IMR-90 (cell line): ENCODE results near the gene RASSF3. TPM values are rescaled to one million over a fixed set of nuclear protein-coding genes. Genes with fewer than 3 reads are reported as not detected.

Experiments
- ATAC-seq: fragments of 200-7000 bp; cut with Tn5 transposase; 2 replicates; pipeline ENCODE4 v1.9.1; 2020; ENCODE audit warnings: low read depth, mild to moderate bottlenecking, moderate library complexity
- BruUV-seq: library from RNA; stranded (reverse); fragments of 400-500 nt; replicated peaks from 2 replicates; lab custom pipeline; 2021; lab: Mats Ljungman, UMichigan
- CTCF ChIA-PET: fragments of 300-600 bp; formaldehyde crosslinking; extraction: SDS; loops from one replicate; lab custom pipeline; 2021; ENCODE audit warnings: antibody characterized with exemption; lab: Yijun Ruan, JAX
- POLR2A ChIA-PET: fragments of 300-600 bp; sonication (Branson Sonifier 250); formaldehyde crosslinking; loops from one replicate; lab custom pipeline; 2022; ENCODE audit warnings: antibody characterized with exemption; ENCODE audit not compliant: unreplicated experiment; lab: Charles Lee
- DNase-seq: peaks from one replicate; pipeline ENCODE4 v3.0.0; 2013
- H2AFZ ChIP-seq: replicated peaks from 2 replicates; pipeline ENCODE3; 2013; ENCODE audit warnings: low read length, mild to moderate bottlenecking; ENCODE audit not compliant: poor library complexity
- H2AK5ac ChIP-seq: 2 replicates; pipeline ENCODE4 v1.6.1; 2013; ENCODE audit warnings: low read depth, low read length, inconsistent platforms
- H2AK9ac ChIP-seq: replicated peaks from 2 replicates; pipeline ENCODE3; 2013; ENCODE audit warnings: mild to moderate bottlenecking, low read depth, low read length, moderate library complexity; ENCODE audit not compliant: poor library complexity
- H2BK120ac ChIP-seq: 2 replicates; pipeline ENCODE4 v1.6.1; 2013; ENCODE audit warnings: low read depth, low read length, inconsistent platforms
- H2BK15ac ChIP-seq: 3 replicates; pipeline ENCODE4 v1.6.1; 2013; ENCODE audit warnings: low read depth, low read length, inconsistent platforms
- H2BK20ac ChIP-seq: 2 replicates; pipeline ENCODE4 v1.6.1; 2013; ENCODE audit warnings: low read depth, mild to moderate bottlenecking, inconsistent platforms, low read length, moderate library complexity
- H2BK5ac ChIP-seq: 2 replicates; pipeline ENCODE4 v1.6.1; 2013; ENCODE audit warnings: mild to moderate bottlenecking, low read depth, low read length, inconsistent platforms; ENCODE audit not compliant: poor library complexity, severe bottlenecking
- H3K14ac ChIP-seq: replicated peaks from 2 replicates; pipeline ENCODE4 v1.6.1; 2013; ENCODE audit warnings: low read depth, low read length, inconsistent platforms
- H3K18ac ChIP-seq: 2 replicates; pipeline ENCODE4 v1.6.1; 2013; ENCODE audit warnings: low read depth, low read length, control low read depth
- H3K23ac ChIP-seq: 2 replicates; pipeline ENCODE4 v1.6.1; 2013; ENCODE audit warnings: low read depth, low read length, inconsistent platforms
- H3K27ac ChIP-seq: 2 replicates; pipeline ENCODE4 v1.5.1; 2013; ENCODE audit warnings: mild to moderate bottlenecking, control low read depth, low read length; ENCODE audit not compliant: insufficient read depth
- H3K27me3 ChIP-seq: 2 replicates; pipeline ENCODE4 v1.6.1; 2013; ENCODE audit warnings: low read length; ENCODE audit not compliant: control insufficient read depth, insufficient read depth
- H3K36me3 ChIP-seq: 2 replicates; pipeline ENCODE4 v1.6.1; 2013; ENCODE audit warnings: low read length, mixed read lengths; ENCODE audit not compliant: control insufficient read depth, insufficient read depth
- H3K4ac ChIP-seq: 2 replicates; pipeline ENCODE4 v1.6.1; 2013; ENCODE audit warnings: low read depth, low read length, inconsistent platforms
- H3K4me1 ChIP-seq: 2 replicates; pipeline ENCODE4 v1.6.1; 2013; ENCODE audit warnings: low read length, mixed read lengths; ENCODE audit not compliant: control insufficient read depth, insufficient read depth
- H3K4me2 ChIP-seq: 2 replicates; pipeline ENCODE4 v1.6.1; 2013; ENCODE audit warnings: low read depth, mild to moderate bottlenecking, control low read depth, low read length, moderate library complexity
- H3K4me3 ChIP-seq: 2 replicates; pipeline ENCODE4 v1.5.1; 2013; ENCODE audit warnings: low read depth, mild to moderate bottlenecking, control low read depth, low read length, moderate library complexity; ENCODE audit not compliant: insufficient read depth
- H3K56ac ChIP-seq: 2 replicates; pipeline ENCODE4 v1.6.1; 2013; ENCODE audit warnings: low read length, inconsistent platforms; ENCODE audit not compliant: insufficient read depth; ENCODE audit errors: extremely low read depth
- H3K79me1 ChIP-seq, 2 experiments: 2 replicates each; pipeline ENCODE4 v1.6.1; 2013; ENCODE audit warnings: low read length in 2 of 2, inconsistent platforms in 1 of 2, low read depth in 1 of 2
- H3K9ac ChIP-seq: 2 replicates; pipeline ENCODE4 v1.6.1; 2013; ENCODE audit warnings: low read depth, low read length, control low read depth
- H3K9me1 ChIP-seq: 2 replicates; pipeline ENCODE4 v1.6.1; 2013; ENCODE audit warnings: low read length, inconsistent platforms; ENCODE audit not compliant: insufficient read depth
- H3K9me3 ChIP-seq: 2 replicates; pipeline ENCODE4 v1.6.1; 2013; ENCODE audit warnings: low read length; ENCODE audit not compliant: control insufficient read depth, insufficient read depth
- H4K20me1 ChIP-seq: 2 replicates; pipeline ENCODE4 v1.6.1; 2013; ENCODE audit warnings: low read length, inconsistent platforms; ENCODE audit not compliant: insufficient read depth
- H4K5ac ChIP-seq: 2 replicates; pipeline ENCODE4 v1.6.1; 2013; ENCODE audit warnings: mild to moderate bottlenecking, low read depth, low read length, control low read depth
- H4K8ac ChIP-seq, 2 experiments: 2 replicates each; pipeline ENCODE4 v1.6.1; 2013; ENCODE audit warnings: low read depth in 2 of 2, low read length in 2 of 2, control low read depth in 1 of 2, inconsistent platforms in 1 of 2
- H4K91ac ChIP-seq: 2 replicates; pipeline ENCODE4 v1.6.1; 2013; ENCODE audit warnings: low read depth, low read length, inconsistent platforms; ENCODE audit not compliant: insufficient read depth
- BHLHE40 ChIP-seq: fragments of 150-350 bp; IDR thresholded peaks from 2 replicates; pipeline ENCODE4 v1.6.1; 2016; ENCODE audit warnings: mild to moderate bottlenecking, low read depth, low read length
- CEBPB ChIP-seq: IDR thresholded peaks from 2 replicates; pipeline ENCODE4 v1.6.1; 2012; ENCODE audit warnings: low read depth, low read length, improper control_type of control experiment
- CHD1 ChIP-seq: IDR thresholded peaks from 2 replicates; pipeline ENCODE4 v1.6.1; 2012; ENCODE audit warnings: low read depth, low read length, improper control_type of control experiment
- FOS ChIP-seq: fragments of 150-350 bp; IDR thresholded peaks from 2 replicates; pipeline ENCODE4 v1.6.1; 2016; ENCODE audit warnings: low read depth, low read length
- MAFK ChIP-seq: IDR thresholded peaks from 2 replicates; pipeline ENCODE4 v1.6.1; 2012; ENCODE audit warnings: low read depth, low read length, improper control_type of control experiment
- MAZ ChIP-seq: IDR thresholded peaks from 2 replicates; pipeline ENCODE4 v1.6.1; 2012; ENCODE audit warnings: low read depth, mild to moderate bottlenecking, low read length, improper control_type of control experiment, moderate library complexity, borderline replicate concordance
- MXI1 ChIP-seq: IDR thresholded peaks from 2 replicates; pipeline ENCODE4 v1.6.1; 2012; ENCODE audit warnings: low read depth, mild to moderate bottlenecking, low read length, moderate library complexity, borderline replicate concordance
- NFE2L2 ChIP-seq: fragments of 150-350 bp; IDR thresholded peaks from 2 replicates; pipeline ENCODE4 v1.6.1; 2016; ENCODE audit warnings: low read depth, mild to moderate bottlenecking, low read length
- POLR2A ChIP-seq: IDR thresholded peaks from 2 replicates; pipeline ENCODE4 v1.6.1; 2012; ENCODE audit warnings: mild to moderate bottlenecking, low read depth, low read length
- RAD21 ChIP-seq: IDR thresholded peaks from 2 replicates; pipeline ENCODE4 v1.6.1; 2012; ENCODE audit warnings: low read length, improper control_type of control experiment
- RCOR1 ChIP-seq: IDR thresholded peaks from 2 replicates; pipeline ENCODE4 v1.6.1; 2012; ENCODE audit warnings: mild to moderate bottlenecking, low read length, improper control_type of control experiment; ENCODE audit not compliant: insufficient replicate concordance
- RFX5 ChIP-seq: IDR thresholded peaks from 2 replicates; pipeline ENCODE4 v1.8.0; 2012; ENCODE audit warnings: low read depth, mild to moderate bottlenecking, low read length, moderate library complexity
- SMC3 ChIP-seq: fragments of 150-350 bp; IDR thresholded peaks from 2 replicates; pipeline ENCODE4 v1.6.1; 2016; ENCODE audit warnings: low read depth, mild to moderate bottlenecking, antibody characterized with exemption, low read length, moderate library complexity
- WGBS, 2 experiments: methylation state at CpG; one replicate each; pipeline versions ENCODE4 v1.1.5 to v1.1.7; 2013; ENCODE audit warnings: missing lambda C conversion rate in 2 of 2; ENCODE audit not compliant: insufficient read length in 1 of 2; ENCODE audit errors: extremely low coverage in 2 of 2; 5-methylcytosine and 5-hydroxymethylcytosine counted together
- dilution Hi-C: fragments of 300-500 bp; cut with HindIII; formaldehyde crosslinking; loops from one replicate; pipeline ENCODE4 v1.14.3; 2018; ENCODE audit warnings: low sequenced_read_pairs; ENCODE audit not compliant: unreplicated experiment
- in situ Hi-C: fragments of 300-500 bp; cut with MboI; formaldehyde crosslinking; loops from 3 replicates; pipeline ENCODE4 v1.14.3; 2019; ENCODE audit warnings: low sequenced_read_pairs, inconsistent platforms, mixed read lengths
- intact Hi-C: fragments of 100-400 bp; cut with micrococcal nuclease; formaldehyde crosslinking; loops from 2 replicates; pipeline ENCODE4 v1.10.0; 2022
- polyA plus RNA-seq, 3 experiments: library from polyadenylated mRNA; depleted of rRNA; stranded (reverse); fragments of >200 nt; gene quantifications; 2 replicates each; pipeline ENCODE4 v1.2.3, GENCODE V29; 2012; ENCODE audit warnings: low replicate concordance in 1 of 3
- total RNA-seq: library from RNA; depleted of rRNA; stranded (reverse); fragments of >200 nt; gene quantifications from 2 replicates; pipeline ENCODE4 v1.2.3, GENCODE V29; 2012
- TF ChIP-seq, protein P1 (sequence below): fragments of 150-350 bp; IDR thresholded peaks from 2 replicates; pipeline ENCODE4 v1.6.1; 2016; ENCODE audit warnings: low read depth, mild to moderate bottlenecking, low read length, moderate library complexity, borderline replicate concordance
- TF ChIP-seq, protein P2 (sequence below): fragments of 150-350 bp; IDR thresholded peaks from 2 replicates; pipeline ENCODE4 v1.6.1; 2017; ENCODE audit warnings: mild to moderate bottlenecking, antibody characterized with exemption, low read length, low read depth
- TF ChIP-seq, protein P3 (sequence below): conservative IDR thresholded peaks from 2 replicates; pipeline ENCODE4 v1.5.1; 2012; ENCODE audit warnings: mild to moderate bottlenecking, low read depth, low read length, improper control_type of control experiment

The RASSF3 gene
- total and polyA plus RNA-seq, 2 of the 4 experiments (the other 2 are of a cell fraction) = 18.7 to 39.3 TPM

DNA sequence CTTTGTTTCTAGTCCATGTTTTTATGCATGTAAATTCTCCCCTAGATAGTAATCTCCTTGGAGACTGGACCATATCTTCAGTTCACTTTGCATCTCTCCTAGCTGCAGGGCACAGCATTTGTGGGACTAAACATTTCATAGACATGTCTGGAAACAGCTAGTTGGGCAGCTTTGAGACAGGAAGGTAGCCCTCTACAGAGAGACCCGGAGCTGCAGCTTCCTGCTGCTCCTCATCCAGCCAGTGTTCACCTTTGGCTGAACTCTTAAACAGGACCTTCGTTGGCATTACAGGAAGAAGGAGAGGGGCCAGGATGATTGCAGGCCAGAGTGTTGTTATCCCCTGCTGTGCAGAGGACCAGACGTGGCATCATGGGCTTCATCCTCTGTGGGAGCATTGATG, 96.0 kb downstream of the RASSF3 start:
- TF ChIP-seq, protein P1, sequence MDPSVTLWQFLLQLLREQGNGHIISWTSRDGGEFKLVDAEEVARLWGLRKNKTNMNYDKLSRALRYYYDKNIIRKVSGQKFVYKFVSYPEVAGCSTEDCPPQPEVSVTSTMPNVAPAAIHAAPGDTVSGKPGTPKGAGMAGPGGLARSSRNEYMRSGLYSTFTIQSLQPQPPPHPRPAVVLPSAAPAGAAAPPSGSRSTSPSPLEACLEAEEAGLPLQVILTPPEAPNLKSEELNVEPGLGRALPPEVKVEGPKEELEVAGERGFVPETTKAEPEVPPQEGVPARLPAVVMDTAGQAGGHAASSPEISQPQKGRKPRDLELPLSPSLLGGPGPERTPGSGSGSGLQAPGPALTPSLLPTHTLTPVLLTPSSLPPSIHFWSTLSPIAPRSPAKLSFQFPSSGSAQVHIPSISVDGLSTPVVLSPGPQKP = no peak
- no peak for TF ChIP-seq RFX5
- TF ChIP-seq, protein P2, sequence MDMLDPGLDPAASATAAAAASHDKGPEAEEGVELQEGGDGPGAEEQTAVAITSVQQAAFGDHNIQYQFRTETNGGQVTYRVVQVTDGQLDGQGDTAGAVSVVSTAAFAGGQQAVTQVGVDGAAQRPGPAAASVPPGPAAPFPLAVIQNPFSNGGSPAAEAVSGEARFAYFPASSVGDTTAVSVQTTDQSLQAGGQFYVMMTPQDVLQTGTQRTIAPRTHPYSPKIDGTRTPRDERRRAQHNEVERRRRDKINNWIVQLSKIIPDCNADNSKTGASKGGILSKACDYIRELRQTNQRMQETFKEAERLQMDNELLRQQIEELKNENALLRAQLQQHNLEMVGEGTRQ = no peak
- TF ChIP-seq NFE2L2 = no peak
- no peak for TF ChIP-seq MAZ
- TF ChIP-seq SMC3 = no peak
- TF ChIP-seq, protein P3, sequence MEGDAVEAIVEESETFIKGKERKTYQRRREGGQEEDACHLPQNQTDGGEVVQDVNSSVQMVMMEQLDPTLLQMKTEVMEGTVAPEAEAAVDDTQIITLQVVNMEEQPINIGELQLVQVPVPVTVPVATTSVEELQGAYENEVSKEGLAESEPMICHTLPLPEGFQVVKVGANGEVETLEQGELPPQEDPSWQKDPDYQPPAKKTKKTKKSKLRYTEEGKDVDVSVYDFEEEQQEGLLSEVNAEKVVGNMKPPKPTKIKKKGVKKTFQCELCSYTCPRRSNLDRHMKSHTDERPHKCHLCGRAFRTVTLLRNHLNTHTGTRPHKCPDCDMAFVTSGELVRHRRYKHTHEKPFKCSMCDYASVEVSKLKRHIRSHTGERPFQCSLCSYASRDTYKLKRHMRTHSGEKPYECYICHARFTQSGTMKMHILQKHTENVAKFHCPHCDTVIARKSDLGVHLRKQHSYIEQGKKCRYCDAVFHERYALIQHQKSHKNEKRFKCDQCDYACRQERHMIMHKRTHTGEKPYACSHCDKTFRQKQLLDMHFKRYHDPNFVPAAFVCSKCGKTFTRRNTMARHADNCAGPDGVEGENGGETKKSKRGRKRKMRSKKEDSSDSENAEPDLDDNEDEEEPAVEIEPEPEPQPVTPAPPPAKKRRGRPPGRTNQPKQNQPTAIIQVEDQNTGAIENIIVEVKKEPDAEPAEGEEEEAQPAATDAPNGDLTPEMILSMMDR = no peak
- no peak for TF ChIP-seq FOS
- TF ChIP-seq MXI1 = no peak
- no peak for TF ChIP-seq MAFK
- TF ChIP-seq BHLHE40 = no peak
- TF ChIP-seq CHD1 = no peak
- no peak for TF ChIP-seq RCOR1
- no peak for TF ChIP-seq RAD21
- TF ChIP-seq POLR2A = no peak
- TF ChIP-seq CEBPB = no peak
- Histone ChIP-seq H3K9me3 (no peaks in the 10 kb centered on the region), H2BK15ac (no peak overlapping the region), H3K4ac (no peak overlapping the region), H3K36me3 (no peaks in the 10 kb centered on the region), H4K5ac (no peak overlapping the region), H3K9me1 (peaks cover 6% of the 10 kb centered on the region; the same call in 1 of the 2 replicates), H2BK20ac (no peak overlapping the region), H3K9ac (no peak overlapping the region), H3K27ac (no peak overlapping the region), H4K91ac (no peak overlapping the region), H2AFZ (no peak overlapping the region), H3K4me1 (no peaks in the 10 kb centered on the region), H3K79me1 (no peaks in the 10 kb centered on the region), H2AK9ac (no peak overlapping the region), H3K23ac (no peak overlapping the region), H2BK120ac (no peak overlapping the region), H2BK5ac (no peak overlapping the region), H2AK5ac (no peak overlapping the region), H3K4me3 (no peak overlapping the region), H3K56ac (no peak overlapping the region), H4K20me1 (no peaks in the 10 kb centered on the region), H3K27me3 (no peaks in the 10 kb centered on the region), H4K8ac (no peak overlapping the region), H3K14ac (no peak overlapping the region), H3K4me2 (no peak overlapping the region), H3K18ac (no peak overlapping the region)
- intact Hi-C loops (no loop called here), in situ Hi-C loops (no loop called here), dilution Hi-C loops (no loop called here)
- CTCF ChIA-PET = interaction anchor here (0.5 to 2.1 kb wide), 3 partner anchors 9 to 88 kb away, joined by 3 to 9 read pairs (median 3); no protein-coding TSS in a partner anchor
- no TSS peak for BruUV-seq
- no peak; the same call in 1 of the 2 replicates for ATAC-seq
- POLR2A ChIA-PET = no interaction called here
- DNase-seq = no peak
- 0% methylated on average over 2 of the region's 3 CpGs; no CpG with 5 or more reads in 1 of the 2 experiments for WGBS, 2 experiments
